Vagina (tissue), 2 donors: ENCODE measurements around the gene DIP2B.

Experiments
- CTCF ChIP-seq, 3 experiments: fragments of 450-650 bp in 2 of 3; fragments of 200-600 bp in 1 of 3; sonication (generic) in 1 of 3; IDR thresholded peaks; one replicate each; pipeline ENCODE4 v1.5.1; 2017 to 2019; ENCODE audit warnings: antibody characterized with exemption in 3 of 3, mild to moderate bottlenecking in 2 of 3, moderate library complexity in 2 of 3
- POLR2A ChIP-seq, 2 donors: fragments of 450-650 bp; IDR thresholded peaks; one replicate each; pipeline ENCODE4 v1.6.1; 2017; ENCODE audit warnings: antibody characterized with exemption in 2 of 2, mild to moderate bottlenecking in 2 of 2, moderate library complexity in 2 of 2
- POLR2AphosphoS5 ChIP-seq, 2 donors: sonication (generic); formaldehyde crosslinking; IDR thresholded peaks; one replicate each; pipeline ENCODE4 v1.9.0; 2017; ENCODE audit warnings: antibody characterized with exemption in 2 of 2, mild to moderate bottlenecking in 2 of 2, low read depth in 1 of 2; ENCODE audit not compliant: insufficient read depth in 1 of 2

- no peak for TF ChIP-seq CTCF (IDR thresholded peaks at IDR 0.05)
- no peak for TF ChIP-seq POLR2A (IDR thresholded peaks at IDR 0.05)
- TF ChIP-seq POLR2AphosphoS5 (IDR thresholded peaks at IDR 0.05; ENCODE audit: insufficient read depth in 1 of 2, low read depth in 1 of 2), result no peak
These were observed 24.0 kb downstream of the DIP2B start for GRCh38 chr12:50528800-50529199.
